Gastrocnemius medialis (tissue), 4 donors: Measurements from ENCODE around the gene WDSUB1.
A peak's percentile ranks its signal among the peaks of the same experiment; 100 is the strongest.

Experiments used
- POLR2A ChIP-seq, 2 donors: fragments of 450-650 bp; IDR thresholded peaks; one replicate each; pipeline ENCODE4 v1.6.1; 2017; ENCODE audit warnings: antibody characterized with exemption in 2 of 2, mild to moderate bottlenecking in 2 of 2, moderate library complexity in 2 of 2
- TF ChIP-seq, protein P1 (sequence below), 5 experiments: fragments of 450-650 bp in 3 of 5; fragments of 200-600 bp in 2 of 5; sonication (generic) in 2 of 5; IDR thresholded peaks in 4 of 5; conservative IDR thresholded peaks in 1 of 5; 1 replicate in 4 of 5; 2 replicates in 1 of 5; pipeline ENCODE4 v1.5.1; 2016 to 2019; ENCODE audit warnings: antibody characterized with exemption in 5 of 5, mild to moderate bottlenecking in 3 of 5, moderate library complexity in 3 of 5

DNA sequence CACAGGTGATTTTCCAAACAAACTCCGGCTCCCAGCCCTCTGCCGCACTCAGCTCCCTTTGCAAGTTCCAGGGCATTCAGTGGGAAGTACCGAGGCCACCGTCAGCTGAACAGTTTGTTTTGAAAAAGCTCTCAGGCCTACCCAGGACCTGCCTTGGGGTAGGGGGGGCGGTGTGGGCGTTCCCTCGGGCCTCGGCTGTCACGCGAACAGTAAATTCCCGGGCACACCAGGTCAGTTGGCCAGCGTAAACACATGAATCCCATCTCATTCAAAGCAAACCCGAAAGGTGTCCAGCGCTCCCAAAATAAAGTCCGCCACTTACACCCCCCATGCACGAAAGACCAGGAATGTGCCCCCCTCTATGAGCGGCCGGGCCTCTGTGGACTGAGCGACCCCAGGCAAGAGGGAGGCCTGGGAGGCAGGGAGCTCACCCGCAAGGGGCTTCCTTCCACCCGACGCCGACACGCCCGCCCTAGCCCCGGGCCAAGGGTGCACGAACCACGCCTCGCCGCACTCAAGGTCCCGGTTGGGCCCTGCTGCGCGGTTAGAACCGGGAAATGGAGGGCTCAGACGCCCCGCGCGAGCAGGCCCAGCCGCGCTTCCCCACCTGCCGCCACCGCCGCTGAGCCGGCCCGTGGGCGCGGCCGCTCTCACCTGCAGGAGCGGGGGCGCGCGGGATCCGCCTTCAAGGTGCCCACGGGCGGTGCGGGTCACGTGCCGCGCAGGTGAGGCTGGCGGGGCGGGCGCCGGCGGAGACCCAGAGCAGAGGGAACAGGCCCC, at the start of gene WDSUB1:
- TF ChIP-seq, protein P1, sequence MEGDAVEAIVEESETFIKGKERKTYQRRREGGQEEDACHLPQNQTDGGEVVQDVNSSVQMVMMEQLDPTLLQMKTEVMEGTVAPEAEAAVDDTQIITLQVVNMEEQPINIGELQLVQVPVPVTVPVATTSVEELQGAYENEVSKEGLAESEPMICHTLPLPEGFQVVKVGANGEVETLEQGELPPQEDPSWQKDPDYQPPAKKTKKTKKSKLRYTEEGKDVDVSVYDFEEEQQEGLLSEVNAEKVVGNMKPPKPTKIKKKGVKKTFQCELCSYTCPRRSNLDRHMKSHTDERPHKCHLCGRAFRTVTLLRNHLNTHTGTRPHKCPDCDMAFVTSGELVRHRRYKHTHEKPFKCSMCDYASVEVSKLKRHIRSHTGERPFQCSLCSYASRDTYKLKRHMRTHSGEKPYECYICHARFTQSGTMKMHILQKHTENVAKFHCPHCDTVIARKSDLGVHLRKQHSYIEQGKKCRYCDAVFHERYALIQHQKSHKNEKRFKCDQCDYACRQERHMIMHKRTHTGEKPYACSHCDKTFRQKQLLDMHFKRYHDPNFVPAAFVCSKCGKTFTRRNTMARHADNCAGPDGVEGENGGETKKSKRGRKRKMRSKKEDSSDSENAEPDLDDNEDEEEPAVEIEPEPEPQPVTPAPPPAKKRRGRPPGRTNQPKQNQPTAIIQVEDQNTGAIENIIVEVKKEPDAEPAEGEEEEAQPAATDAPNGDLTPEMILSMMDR (IDR thresholded peaks at IDR 0.05 in 4 of 5, conservative IDR thresholded peaks at IDR 0.05 in 1 of 5): no peak
- TF ChIP-seq POLR2A (IDR thresholded peaks at IDR 0.05): peak in 1 of 2 donors; percentile 43
